IMR-90 (cell line): Measurements from ENCODE around the gene ARHGAP15.

Experiments used
- BHLHE40 ChIP-seq: fragments of 150-350 bp; IDR thresholded peaks from 2 replicates; pipeline ENCODE4 v1.6.1; 2016; ENCODE audit warnings: mild to moderate bottlenecking, low read depth, low read length
- MAZ ChIP-seq: IDR thresholded peaks from 2 replicates; pipeline ENCODE4 v1.6.1; 2012; ENCODE audit warnings: low read depth, mild to moderate bottlenecking, low read length, improper control_type of control experiment, moderate library complexity, borderline replicate concordance
- RFX5 ChIP-seq: IDR thresholded peaks from 2 replicates; pipeline ENCODE4 v1.8.0; 2012; ENCODE audit warnings: low read depth, mild to moderate bottlenecking, low read length, moderate library complexity
- TF ChIP-seq, protein P1 (sequence below): conservative IDR thresholded peaks from 2 replicates; pipeline ENCODE4 v1.5.1; 2012; ENCODE audit warnings: mild to moderate bottlenecking, low read depth, low read length, improper control_type of control experiment

- TF ChIP-seq, protein P1, sequence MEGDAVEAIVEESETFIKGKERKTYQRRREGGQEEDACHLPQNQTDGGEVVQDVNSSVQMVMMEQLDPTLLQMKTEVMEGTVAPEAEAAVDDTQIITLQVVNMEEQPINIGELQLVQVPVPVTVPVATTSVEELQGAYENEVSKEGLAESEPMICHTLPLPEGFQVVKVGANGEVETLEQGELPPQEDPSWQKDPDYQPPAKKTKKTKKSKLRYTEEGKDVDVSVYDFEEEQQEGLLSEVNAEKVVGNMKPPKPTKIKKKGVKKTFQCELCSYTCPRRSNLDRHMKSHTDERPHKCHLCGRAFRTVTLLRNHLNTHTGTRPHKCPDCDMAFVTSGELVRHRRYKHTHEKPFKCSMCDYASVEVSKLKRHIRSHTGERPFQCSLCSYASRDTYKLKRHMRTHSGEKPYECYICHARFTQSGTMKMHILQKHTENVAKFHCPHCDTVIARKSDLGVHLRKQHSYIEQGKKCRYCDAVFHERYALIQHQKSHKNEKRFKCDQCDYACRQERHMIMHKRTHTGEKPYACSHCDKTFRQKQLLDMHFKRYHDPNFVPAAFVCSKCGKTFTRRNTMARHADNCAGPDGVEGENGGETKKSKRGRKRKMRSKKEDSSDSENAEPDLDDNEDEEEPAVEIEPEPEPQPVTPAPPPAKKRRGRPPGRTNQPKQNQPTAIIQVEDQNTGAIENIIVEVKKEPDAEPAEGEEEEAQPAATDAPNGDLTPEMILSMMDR: no peak
- TF ChIP-seq BHLHE40: no peak
- TF ChIP-seq RFX5: no peak
- no peak for TF ChIP-seq MAZ
These were observed 192.8 kb downstream of the ARHGAP15 start for GRCh38 chr2:143321994-143322393.
